ENCODE results near the gene MRPL43. TPM values are rescaled to one million over a fixed set of nuclear protein-coding genes. Genes with fewer than 3 reads are reported as not detected.

The MRPL43 gene
- total and polyA plus RNA-seq, 9 of the 15 experiments (the other 6 are each of a cell fraction or from before 2014, with no cell fraction given), result 15.1 to 63.7 (median 37.2) TPM

DNA sequence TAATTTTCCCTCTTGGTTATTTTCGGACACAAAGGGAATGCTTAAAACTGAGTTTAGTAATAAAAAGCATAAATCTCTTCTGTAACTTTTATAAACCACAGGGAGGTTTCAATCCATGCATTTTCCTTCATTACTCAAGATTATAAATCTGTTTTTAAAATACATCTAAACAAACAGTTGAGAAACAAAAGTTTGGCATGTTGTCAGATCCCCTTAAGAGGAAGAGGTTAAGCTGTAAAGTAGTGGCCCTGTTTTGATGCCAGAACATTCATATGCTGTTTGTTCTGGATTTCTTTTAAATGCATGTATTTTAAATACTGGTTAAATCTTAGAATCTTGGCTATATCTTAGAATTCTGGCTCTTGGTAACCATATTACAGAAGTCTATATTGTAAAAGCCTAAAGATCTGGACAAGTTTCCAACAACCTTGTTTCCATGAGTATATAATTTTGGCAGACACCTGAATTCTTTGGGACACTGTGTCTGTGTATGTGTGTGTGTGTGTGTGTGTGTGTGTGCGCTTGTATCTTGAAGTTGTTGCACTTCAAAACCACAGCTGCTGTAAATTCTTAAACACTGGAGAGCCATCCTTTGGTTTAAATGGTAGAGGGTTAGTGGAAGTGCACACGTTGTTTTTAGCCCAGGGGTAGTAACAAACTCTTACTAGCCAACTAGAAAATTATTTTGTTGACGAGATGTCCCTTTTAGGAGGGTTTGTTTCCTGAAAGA, 24.8 kb downstream of the MRPL43 start:
- H3K9me3 ChIP-seq (replicated peaks; ENCODE audit: control insufficient read depth, insufficient read depth, low read depth, low read length), result no peaks in the 10 kb centered on the region
- H3K4me2 ChIP-seq (ENCODE audit: insufficient read depth, low read length), result no peak overlapping the region
- TF ChIP-seq ZNF830 (CRISPR knock-in tag; IDR thresholded peaks at IDR 0.05) (no peak), HSF4 (CRISPR knock-in tag; IDR thresholded peaks at IDR 0.05; ENCODE audit: borderline replicate concordance) (no peak)
- H3K4me1 ChIP-seq (replicated peaks in 1 of 2; ENCODE audit: control insufficient read depth in 2 of 2, insufficient read depth in 2 of 2, low read length in 2 of 2), result peaks cover 2 to 6% of the 10 kb centered on the region in 2 experiments; a peak in 3 of 5 replicates
- DNase-seq (ENCODE audit: extremely low read depth in 1 of 4, low spot score in 3 of 4) (no peak), ATAC-seq (no peak), FAIRE-seq (no peak)
- no peak overlapping the region for H2AFZ ChIP-seq (ENCODE audit: low read depth, low read length)
- POLR2A ChIA-PET, result interaction anchor here (0.8 kb wide), 1 partner anchor 399 kb away, joined by 3 read pairs; no protein-coding TSS in a partner anchor
- H3K79me2 ChIP-seq (ENCODE audit: control insufficient read depth, insufficient read depth, low read length), result no peaks in the 10 kb centered on the region
- intact Hi-C loops (cut with micrococcal nuclease) (no loop called here), in situ Hi-C loops (cut with MboI) (no loop called here)
- BruUV-seq (replicated peaks), result no TSS peak
- no peaks in the 10 kb centered on the region for H4K20me1 ChIP-seq (replicated peaks; ENCODE audit: control insufficient read depth, insufficient read depth, low read length)
- no peak overlapping the region for H3K4me3 ChIP-seq
- WGBS (ENCODE audit: insufficient coverage, low coverage, missing lambda C conversion rate), result 80% methylated on average over 4 of the region's 4 CpGs
- CTCF ChIA-PET (ENCODE audit: low intra/inter-chr PET ratio), result no interaction called here
- H3K9ac ChIP-seq (ENCODE audit: insufficient read depth in 1 of 2, low read depth in 2 of 2, low read length in 2 of 2), result no peak overlapping the region
- peaks cover 44% of the 10 kb centered on the region; the same call in 1 of the 3 replicates for H3K36me3 ChIP-seq (ENCODE audit: control insufficient read depth, insufficient read depth, low read length)
- no peaks in the 10 kb centered on the region for H3K9me1 ChIP-seq (ENCODE audit: control insufficient read depth, insufficient read depth, low read length)
- no peaks in the 10 kb centered on the region for H3K27me3 ChIP-seq (ENCODE audit: control insufficient read depth in 2 of 2, insufficient read depth in 2 of 2, low read length in 2 of 2)
- no peak overlapping the region for H3K27ac ChIP-seq (ENCODE audit: extremely low read depth, low read depth, low read length)

DNA sequence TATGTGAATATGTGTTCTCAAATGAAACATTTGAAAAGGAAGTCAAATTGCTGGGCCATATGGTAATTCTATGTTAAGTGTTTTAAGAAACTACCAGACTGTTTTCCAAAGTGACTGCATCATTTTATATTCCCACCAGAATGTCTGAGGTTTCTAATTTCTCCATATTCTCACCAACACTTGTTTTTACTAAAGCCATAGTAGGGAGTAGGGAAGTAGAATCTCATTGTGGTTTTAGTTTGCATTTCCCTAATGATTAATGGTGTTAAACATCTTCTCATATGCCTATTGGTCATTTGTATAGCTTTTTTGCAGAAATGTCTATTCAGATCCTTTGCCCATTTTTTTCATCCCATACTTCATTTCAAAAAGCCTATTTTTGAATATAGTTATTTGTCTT, 27.0 kb downstream of the MRPL43 start:
- POLR2A ChIA-PET, result no interaction called here
- CTCF ChIA-PET (ENCODE audit: low intra/inter-chr PET ratio), result no interaction called here
- FAIRE-seq (no peak), ATAC-seq (no peak), DNase-seq (ENCODE audit: extremely low read depth in 1 of 4, low spot score in 3 of 4) (no peak)
- Histone ChIP-seq H3K27me3 (ENCODE audit: control insufficient read depth in 2 of 2, insufficient read depth in 2 of 2, low read length in 2 of 2) (no peaks in the 10 kb centered on the region), H4K20me1 (replicated peaks; ENCODE audit: control insufficient read depth, insufficient read depth, low read length) (no peaks in the 10 kb centered on the region), H3K9me1 (ENCODE audit: control insufficient read depth, insufficient read depth, low read length) (no peaks in the 10 kb centered on the region), H3K4me3 (no peak overlapping the region), H2AFZ (ENCODE audit: low read depth, low read length) (no peak overlapping the region), H3K79me2 (ENCODE audit: control insufficient read depth, insufficient read depth, low read length) (no peaks in the 10 kb centered on the region), H3K36me3 (ENCODE audit: control insufficient read depth, insufficient read depth, low read length) (peaks cover 53% of the 10 kb centered on the region; the same call in 1 of the 3 replicates), H3K27ac (ENCODE audit: extremely low read depth, low read depth, low read length) (no peak overlapping the region), H3K9ac (ENCODE audit: insufficient read depth in 1 of 2, low read depth in 2 of 2, low read length in 2 of 2) (no peak overlapping the region), H3K4me1 (replicated peaks in 1 of 2; ENCODE audit: control insufficient read depth in 2 of 2, insufficient read depth in 2 of 2, low read length in 2 of 2) (no peaks in the 10 kb centered on the region), H3K9me3 (replicated peaks; ENCODE audit: control insufficient read depth, insufficient read depth, low read depth, low read length) (no peaks in the 10 kb centered on the region), H3K4me2 (ENCODE audit: insufficient read depth, low read length) (no peak overlapping the region)
- in situ Hi-C loops (cut with MboI) (no loop called here), intact Hi-C loops (cut with micrococcal nuclease) (no loop called here)
- BruUV-seq (replicated peaks), result no TSS peak
- TF ChIP-seq, protein P1, sequence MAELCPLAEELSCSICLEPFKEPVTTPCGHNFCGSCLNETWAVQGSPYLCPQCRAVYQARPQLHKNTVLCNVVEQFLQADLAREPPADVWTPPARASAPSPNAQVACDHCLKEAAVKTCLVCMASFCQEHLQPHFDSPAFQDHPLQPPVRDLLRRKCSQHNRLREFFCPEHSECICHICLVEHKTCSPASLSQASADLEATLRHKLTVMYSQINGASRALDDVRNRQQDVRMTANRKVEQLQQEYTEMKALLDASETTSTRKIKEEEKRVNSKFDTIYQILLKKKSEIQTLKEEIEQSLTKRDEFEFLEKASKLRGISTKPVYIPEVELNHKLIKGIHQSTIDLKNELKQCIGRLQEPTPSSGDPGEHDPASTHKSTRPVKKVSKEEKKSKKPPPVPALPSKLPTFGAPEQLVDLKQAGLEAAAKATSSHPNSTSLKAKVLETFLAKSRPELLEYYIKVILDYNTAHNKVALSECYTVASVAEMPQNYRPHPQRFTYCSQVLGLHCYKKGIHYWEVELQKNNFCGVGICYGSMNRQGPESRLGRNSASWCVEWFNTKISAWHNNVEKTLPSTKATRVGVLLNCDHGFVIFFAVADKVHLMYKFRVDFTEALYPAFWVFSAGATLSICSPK (IDR thresholded peaks at IDR 0.05; ENCODE audit: borderline replicate concordance), result no peak
- no peak for TF ChIP-seq PHB (CRISPR knock-in tag; IDR thresholded peaks at IDR 0.05)
- TF ChIP-seq BRCA1 (IDR thresholded peaks at IDR 0.05), result no peak
- TF ChIP-seq BRCA1 (CRISPR knock-in tag; IDR thresholded peaks at IDR 0.05), result no peak
- TF ChIP-seq XRCC4 (IDR thresholded peaks at IDR 0.05; ENCODE audit: extremely low read depth, insufficient read depth, insufficient read length), result no peak
- TF ChIP-seq, protein P2, sequence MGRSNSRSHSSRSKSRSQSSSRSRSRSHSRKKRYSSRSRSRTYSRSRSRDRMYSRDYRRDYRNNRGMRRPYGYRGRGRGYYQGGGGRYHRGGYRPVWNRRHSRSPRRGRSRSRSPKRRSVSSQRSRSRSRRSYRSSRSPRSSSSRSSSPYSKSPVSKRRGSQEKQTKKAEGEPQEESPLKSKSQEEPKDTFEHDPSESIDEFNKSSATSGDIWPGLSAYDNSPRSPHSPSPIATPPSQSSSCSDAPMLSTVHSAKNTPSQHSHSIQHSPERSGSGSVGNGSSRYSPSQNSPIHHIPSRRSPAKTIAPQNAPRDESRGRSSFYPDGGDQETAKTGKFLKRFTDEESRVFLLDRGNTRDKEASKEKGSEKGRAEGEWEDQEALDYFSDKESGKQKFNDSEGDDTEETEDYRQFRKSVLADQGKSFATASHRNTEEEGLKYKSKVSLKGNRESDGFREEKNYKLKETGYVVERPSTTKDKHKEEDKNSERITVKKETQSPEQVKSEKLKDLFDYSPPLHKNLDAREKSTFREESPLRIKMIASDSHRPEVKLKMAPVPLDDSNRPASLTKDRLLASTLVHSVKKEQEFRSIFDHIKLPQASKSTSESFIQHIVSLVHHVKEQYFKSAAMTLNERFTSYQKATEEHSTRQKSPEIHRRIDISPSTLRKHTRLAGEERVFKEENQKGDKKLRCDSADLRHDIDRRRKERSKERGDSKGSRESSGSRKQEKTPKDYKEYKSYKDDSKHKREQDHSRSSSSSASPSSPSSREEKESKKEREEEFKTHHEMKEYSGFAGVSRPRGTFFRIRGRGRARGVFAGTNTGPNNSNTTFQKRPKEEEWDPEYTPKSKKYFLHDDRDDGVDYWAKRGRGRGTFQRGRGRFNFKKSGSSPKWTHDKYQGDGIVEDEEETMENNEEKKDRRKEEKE (IDR thresholded peaks at IDR 0.05; ENCODE audit: borderline replicate concordance in 1 of 2, control insufficient read depth in 1 of 2, low read depth in 2 of 2, low read length in 1 of 2), result no peak
- TF ChIP-seq HDAC2 (IDR thresholded peaks at IDR 0.05), result no peak
- TF ChIP-seq MCM7 (IDR thresholded peaks at IDR 0.05), result no peak
